ENCODE results near the gene LMNTD2. TPM values are rescaled to one million over a fixed set of nuclear protein-coding genes. Genes with fewer than 3 reads are reported as not detected.

Gene LMNTD2
- total RNA-seq, 1 donor from 2014 or later: 16.6 TPM

GRCh38 chr11:563812-564578, 3.5 kb upstream of the LMNTD2 start:
- H3K36me3 Mint-ChIP-seq: no peaks in the 10 kb centered on the region
- no peak for DNase-seq (ENCODE audit: low spot score in 2 of 2, unreplicated experiment in 2 of 2)
- peak overlapping the region; percentile 78 for H3K27ac Mint-ChIP-seq
- H3K4me1 Mint-ChIP-seq: peaks cover 36% of the 10 kb centered on the region
- H3K27me3 Mint-ChIP-seq (ENCODE audit: low read depth): peaks cover 7% of the 10 kb centered on the region
- no peak for TF ChIP-seq CTCF (IDR thresholded peaks at IDR 0.05; ENCODE audit: unreplicated experiment)
- H3K9me3 Mint-ChIP-seq: no peaks in the 10 kb centered on the region
- H3K4me3 Mint-ChIP-seq: no peak overlapping the region

- no peak for TF ChIP-seq CTCF (IDR thresholded peaks at IDR 0.05; ENCODE audit: unreplicated experiment)
- no peaks in the 10 kb centered on the region for H3K36me3 Mint-ChIP-seq
- H3K9me3 Mint-ChIP-seq: no peaks in the 10 kb centered on the region
- peaks cover 35% of the 10 kb centered on the region for H3K4me1 Mint-ChIP-seq
- H3K27ac Mint-ChIP-seq: peak overlapping the region; percentile 78
- DNase-seq (ENCODE audit: low spot score in 2 of 2, unreplicated experiment in 2 of 2): no peak
- H3K4me3 Mint-ChIP-seq: no peak overlapping the region
- H3K27me3 Mint-ChIP-seq (ENCODE audit: low read depth): peaks cover 13% of the 10 kb centered on the region
These were observed 2.7 kb upstream of the LMNTD2 start for GRCh38 chr11:563066-563811.

GRCh38 chr11:562046-562645, 1.6 kb upstream of the LMNTD2 start:
- no peak for DNase-seq (ENCODE audit: low spot score in 2 of 2, unreplicated experiment in 2 of 2)
- no peak overlapping the region for H3K27ac Mint-ChIP-seq
- H3K27me3 Mint-ChIP-seq (ENCODE audit: low read depth): peaks cover 24% of the 10 kb centered on the region
- TF ChIP-seq CTCF (IDR thresholded peaks at IDR 0.05; ENCODE audit: unreplicated experiment): no peak
- no peaks in the 10 kb centered on the region for H3K9me3 Mint-ChIP-seq
- H3K4me3 Mint-ChIP-seq: peak overlapping the region; percentile 85
- peaks cover 34% of the 10 kb centered on the region for H3K4me1 Mint-ChIP-seq
- H3K36me3 Mint-ChIP-seq: no peaks in the 10 kb centered on the region

- H3K27ac Mint-ChIP-seq: peak overlapping the region; percentile 91
- peak overlapping the region; percentile 85 for H3K4me3 Mint-ChIP-seq
- H3K4me1 Mint-ChIP-seq: peaks cover 28% of the 10 kb centered on the region
- no peak for DNase-seq (ENCODE audit: low spot score in 2 of 2, unreplicated experiment in 2 of 2)
- H3K27me3 Mint-ChIP-seq (ENCODE audit: low read depth): peaks cover 32% of the 10 kb centered on the region
- H3K36me3 Mint-ChIP-seq: no peaks in the 10 kb centered on the region
- no peaks in the 10 kb centered on the region for H3K9me3 Mint-ChIP-seq
- TF ChIP-seq CTCF (IDR thresholded peaks at IDR 0.05; ENCODE audit: unreplicated experiment): no peak
These were observed 838 bp upstream of the LMNTD2 start for GRCh38 chr11:561148-562003.

GRCh38 chr11:559712-560304, 730 bp downstream of the LMNTD2 start:
- H3K9me3 Mint-ChIP-seq: no peaks in the 10 kb centered on the region
- peak overlapping the region; percentile 66 for H3K27ac Mint-ChIP-seq
- H3K27me3 Mint-ChIP-seq (ENCODE audit: low read depth): peaks cover 37% of the 10 kb centered on the region
- H3K4me3 Mint-ChIP-seq: peak overlapping the region; percentile 69
- no peak for TF ChIP-seq CTCF (IDR thresholded peaks at IDR 0.05; ENCODE audit: unreplicated experiment)
- H3K36me3 Mint-ChIP-seq: no peaks in the 10 kb centered on the region
- peaks cover 24% of the 10 kb centered on the region for H3K4me1 Mint-ChIP-seq
- DNase-seq (ENCODE audit: low spot score in 2 of 2, unreplicated experiment in 2 of 2): no peak
